GM21515 (cell line): ENCODE data around the gene DPF1.
"Not testable (repeated sequence)": the region's sequence is repeated elsewhere in the genome, so short reads cannot be mapped to it uniquely, and the experiment has no call there.

ENCODE experiments used
- ATAC-seq: cut with Tn5 transposase; IDR thresholded peaks from one replicate; pipeline ENCODE4 v1.9.1; 2021; ENCODE audit not compliant: unreplicated experiment

DPF1 gene

GRCh38 chr19:38250821-38251563 is 27.0 kb upstream of the DPF1 start:
- no peak for ATAC-seq

GRCh38 chr19:38250428-38250820 is 26.4 kb upstream of the DPF1 start:
- no peak for ATAC-seq

GRCh38 chr19:38248421-38248820 is 24.4 kb upstream of the DPF1 start:
- no peak for ATAC-seq

GRCh38 chr19:38247734-38248268 is 23.8 kb upstream of the DPF1 start:
- ATAC-seq, result no peak

- ATAC-seq, result no peak
Measured at GRCh38 chr19:38247126-38247525, 23.1 kb upstream of the DPF1 start.

GRCh38 chr19:38245826-38246498 is 21.9 kb upstream of the DPF1 start:
- no peak for ATAC-seq

- no peak for ATAC-seq
Measured at GRCh38 chr19:38243279-38243673, 19.3 kb upstream of the DPF1 start.

- no peak for ATAC-seq
Measured at GRCh38 chr19:38239816-38240215, 15.8 kb upstream of the DPF1 start.

GRCh38 chr19:38234615-38235014 is 10.6 kb upstream of the DPF1 start:
- no peak for ATAC-seq

GRCh38 chr19:38233740-38234251 is 9.8 kb upstream of the DPF1 start:
- ATAC-seq, result no peak

GRCh38 chr19:38231918-38232317 is 7.9 kb upstream of the DPF1 start:
- no peak for ATAC-seq

GRCh38 chr19:38230506-38231133 is 6.6 kb upstream of the DPF1 start:
- not testable (repeated sequence) for ATAC-seq

GRCh38 chr19:38229585-38230073 is 5.6 kb upstream of the DPF1 start:
- ATAC-seq, result no peak

GRCh38 chr19:38228491-38229439 is 4.7 kb upstream of the DPF1 start:
- no peak for ATAC-seq

GRCh38 chr19:38228005-38228377 is 4.0 kb upstream of the DPF1 start:
- no peak for ATAC-seq

- no peak for ATAC-seq
Measured at GRCh38 chr19:38227287-38228004, 3.4 kb upstream of the DPF1 start.

GRCh38 chr19:38224863-38225218 is 819 bp upstream of the DPF1 start:
- ATAC-seq, result not testable (repeated sequence)

- ATAC-seq, result no peak
Measured at GRCh38 chr19:38223617-38224013, 407 bp downstream of the DPF1 start.

GRCh38 chr19:38223119-38223523 is 901 bp downstream of the DPF1 start:
- ATAC-seq, result no peak
